ENCODE results near the gene RNF224. TPM values are rescaled to one million over a fixed set of nuclear protein-coding genes. Genes with fewer than 3 reads are reported as not detected.
A peak's percentile ranks its signal among the peaks of the same experiment; 100 is the strongest.
"Not testable (repeated sequence)": the region's sequence is repeated elsewhere in the genome, so short reads cannot be mapped to it uniquely, and the experiment has no call there.

The RNF224 gene
- total RNA-seq, 1 donor from 2014 or later, result not detected

GRCh38 chr9:137228506-137228967 is 1.2 kb downstream of the RNF224 start:
- no peak for DNase-seq

GRCh38 chr9:137228968-137229896 is 1.9 kb downstream of the RNF224 start:
- DNase-seq, result no peak

- no peak for DNase-seq
Observed at GRCh38 chr9:137229903-137230704, 2.8 kb downstream of the RNF224 start.

GRCh38 chr9:137230705-137231371 is 3.5 kb downstream of the RNF224 start, which contains the start of gene SLC34A3:
SLC34A3 (plus strand) TSS chr9:137230901; CDS start chr9:137231703, 802 bp downstream.
- no peak for DNase-seq

- DNase-seq, result no peak
Observed at GRCh38 chr9:137231372-137232039, 4.2 kb downstream of the RNF224 start.

- no peak for DNase-seq
Observed at GRCh38 chr9:137232101-137232500, 4.8 kb downstream of the RNF224 start.

GRCh38 chr9:137232510-137232909 is 5.2 kb downstream of the RNF224 start:
- no peak for DNase-seq

- no peak for DNase-seq
Observed at GRCh38 chr9:137233143-137233980, 6.1 kb downstream of the RNF224 start.

- no peak for DNase-seq
Observed at GRCh38 chr9:137234055-137234697, 6.9 kb downstream of the RNF224 start.

GRCh38 chr9:137234758-137235423 is 7.6 kb downstream of the RNF224 start:
- DNase-seq, result no peak

GRCh38 chr9:137235424-137236237 is 8.3 kb downstream of the RNF224 start:
- no peak for DNase-seq

- peak; percentile 18 for DNase-seq
Observed at GRCh38 chr9:137236238-137236935, 9.1 kb downstream of the RNF224 start.

GRCh38 chr9:137236936-137237421 is 9.7 kb downstream of the RNF224 start:
- no peak for DNase-seq

- DNase-seq, result no peak
Observed at GRCh38 chr9:137237759-137238726, 10.7 kb downstream of the RNF224 start.

GRCh38 chr9:137239541-137240200 is 12.4 kb downstream of the RNF224 start:
- not testable (repeated sequence) for DNase-seq

- DNase-seq, result peak; percentile 79
Observed at GRCh38 chr9:137240318-137240840, 13.1 kb downstream of the RNF224 start.

Data from skin of body (tissue), 2 donors.